ENCODE results near the gene IQCH.

- TF ChIP-seq, protein P1, sequence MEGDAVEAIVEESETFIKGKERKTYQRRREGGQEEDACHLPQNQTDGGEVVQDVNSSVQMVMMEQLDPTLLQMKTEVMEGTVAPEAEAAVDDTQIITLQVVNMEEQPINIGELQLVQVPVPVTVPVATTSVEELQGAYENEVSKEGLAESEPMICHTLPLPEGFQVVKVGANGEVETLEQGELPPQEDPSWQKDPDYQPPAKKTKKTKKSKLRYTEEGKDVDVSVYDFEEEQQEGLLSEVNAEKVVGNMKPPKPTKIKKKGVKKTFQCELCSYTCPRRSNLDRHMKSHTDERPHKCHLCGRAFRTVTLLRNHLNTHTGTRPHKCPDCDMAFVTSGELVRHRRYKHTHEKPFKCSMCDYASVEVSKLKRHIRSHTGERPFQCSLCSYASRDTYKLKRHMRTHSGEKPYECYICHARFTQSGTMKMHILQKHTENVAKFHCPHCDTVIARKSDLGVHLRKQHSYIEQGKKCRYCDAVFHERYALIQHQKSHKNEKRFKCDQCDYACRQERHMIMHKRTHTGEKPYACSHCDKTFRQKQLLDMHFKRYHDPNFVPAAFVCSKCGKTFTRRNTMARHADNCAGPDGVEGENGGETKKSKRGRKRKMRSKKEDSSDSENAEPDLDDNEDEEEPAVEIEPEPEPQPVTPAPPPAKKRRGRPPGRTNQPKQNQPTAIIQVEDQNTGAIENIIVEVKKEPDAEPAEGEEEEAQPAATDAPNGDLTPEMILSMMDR (IDR thresholded peaks at IDR 0.05 in 8 of 11, conservative IDR thresholded peaks at IDR 0.05 in 3 of 11): no peak
- no peak for TF ChIP-seq POLR2AphosphoS5 (IDR thresholded peaks at IDR 0.05)
These were observed 131.4 kb downstream of the IQCH start for GRCh38 chr15:67385971-67386370.
